ENCODE data around the gene SH3BP2. TPM values are rescaled to one million over a fixed set of nuclear protein-coding genes. Genes with fewer than 3 reads are reported as not detected.

The SH3BP2 gene
- total RNA-seq, 4 donors from 2014 or later: 92.6 to 301 (median 117) TPM

- WGBS, 2 donors (ENCODE audit: low coverage in 1 of 2): 45% methylated on average over 10 of the region's 21 CpGs; no CpG with 5 or more reads in 1 of the 2 donors
Observed at GRCh38 chr4:2811830-2812611, 19.1 kb downstream of the SH3BP2 start.

GRCh38 chr4:2812612-2813354 is 19.9 kb downstream of the SH3BP2 start:
- H3K4me3 ChIP-seq: peak overlapping the region in 3 of 4 donors; percentile 12 to 40 (median 27)
- H3K9me3 ChIP-seq: no peaks in the 10 kb centered on the region
- no peak for TF ChIP-seq CTCF (IDR thresholded peaks at IDR 0.05)
- no peak for TF ChIP-seq EP300 (IDR thresholded peaks at IDR 0.05; ENCODE audit: low read depth)
- no peak for TF ChIP-seq POLR2A (IDR thresholded peaks at IDR 0.05)
- no peak for TF ChIP-seq POLR2AphosphoS5 (IDR thresholded peaks at IDR 0.05)
- peak overlapping the region; percentile 77 to 89 (median 80) for H3K27ac ChIP-seq
- DNase-seq: no peak
- intact Hi-C loops (cut with DNase I; ENCODE audit: low total_unique reads): no loop called here
- H3K4me1 ChIP-seq: peaks cover 11 to 55% (median 23%) of the 10 kb centered on the region in 4 donors
- no peaks in the 10 kb centered on the region for H3K27me3 ChIP-seq
- no peaks in the 10 kb centered on the region for H3K36me3 ChIP-seq
- WGBS, 2 donors (ENCODE audit: low coverage in 1 of 2): 46% methylated on average over 19 of the region's 20 CpGs; no CpG with 5 or more reads in 1 of the 2 donors
- in situ Hi-C loops (cut with MboI; ENCODE audit: low pct_ligation_motif_present in 1 of 4, low pct_unique_long_range_greater_than_20kb in 1 of 4, low sequenced_read_pairs in 3 of 4): no loop called here

More at GRCh38 chr4:2811830-2812611, 19.1 kb downstream of the SH3BP2 start:
- Histone ChIP-seq H3K4me1 (peaks cover 14 to 55% (median 25%) of the 10 kb centered on the region in 4 donors), H3K9me3 (no peaks in the 10 kb centered on the region), H3K27me3 (no peaks in the 10 kb centered on the region), H3K36me3 (no peaks in the 10 kb centered on the region), H3K27ac (peak overlapping the region; percentile 77 to 89 (median 80)), H3K4me3 (peak overlapping the region in 3 of 4 donors; percentile 12 to 40 (median 27))
- in situ Hi-C loops (cut with MboI; ENCODE audit: low pct_ligation_motif_present in 1 of 4, low pct_unique_long_range_greater_than_20kb in 1 of 4, low sequenced_read_pairs in 3 of 4): no loop called here
- intact Hi-C loops (cut with DNase I; ENCODE audit: low total_unique reads): no loop called here
- peak; percentile 85 for DNase-seq
- TF ChIP-seq EP300 (IDR thresholded peaks at IDR 0.05; ENCODE audit: low read depth) (no peak), POLR2AphosphoS5 (IDR thresholded peaks at IDR 0.05) (peak; percentile 25 to 66 (median 30)), POLR2A (IDR thresholded peaks at IDR 0.05) (peak; percentile 27), CTCF (IDR thresholded peaks at IDR 0.05) (no peak)

GRCh38 chr4:2813446-2814405 is 20.8 kb downstream of the SH3BP2 start:
- in situ Hi-C loops (cut with MboI; ENCODE audit: low pct_ligation_motif_present in 1 of 4, low pct_unique_long_range_greater_than_20kb in 1 of 4, low sequenced_read_pairs in 3 of 4) (no loop called here), intact Hi-C loops (cut with DNase I; ENCODE audit: low total_unique reads) (no loop called here)
- Histone ChIP-seq H3K4me3 (peak overlapping the region in 3 of 4 donors; percentile 12 to 40 (median 27)), H3K9me3 (no peaks in the 10 kb centered on the region), H3K27ac (peak overlapping the region; percentile 77 to 89 (median 80)), H3K27me3 (no peaks in the 10 kb centered on the region), H3K36me3 (no peaks in the 10 kb centered on the region), H3K4me1 (peaks cover 11 to 57% (median 26%) of the 10 kb centered on the region in 4 donors)
- WGBS, 2 donors (ENCODE audit: low coverage in 1 of 2): 79 to 82% methylated on average over 6 to 17 of the region's 17 CpGs
- TF ChIP-seq POLR2A (IDR thresholded peaks at IDR 0.05) (no peak), EP300 (IDR thresholded peaks at IDR 0.05; ENCODE audit: low read depth) (no peak), CTCF (IDR thresholded peaks at IDR 0.05) (no peak), POLR2AphosphoS5 (IDR thresholded peaks at IDR 0.05) (no peak)
- no peak for DNase-seq

Data from transverse colon (tissue), 4 donors.